NCI-H2029 treated with DMSO at 0.1 percent for 48 hours (cell line): ENCODE results near the gene TBX4.
"Not testable (repeated sequence)": the region's sequence is repeated elsewhere in the genome, so short reads cannot be mapped to it uniquely, and the experiment has no call there.

Experiments used
- DNase-seq: peaks from one replicate; lab custom pipeline; 2025; lab: John Stamatoyannopoulos, UW

The TBX4 gene

DNA sequence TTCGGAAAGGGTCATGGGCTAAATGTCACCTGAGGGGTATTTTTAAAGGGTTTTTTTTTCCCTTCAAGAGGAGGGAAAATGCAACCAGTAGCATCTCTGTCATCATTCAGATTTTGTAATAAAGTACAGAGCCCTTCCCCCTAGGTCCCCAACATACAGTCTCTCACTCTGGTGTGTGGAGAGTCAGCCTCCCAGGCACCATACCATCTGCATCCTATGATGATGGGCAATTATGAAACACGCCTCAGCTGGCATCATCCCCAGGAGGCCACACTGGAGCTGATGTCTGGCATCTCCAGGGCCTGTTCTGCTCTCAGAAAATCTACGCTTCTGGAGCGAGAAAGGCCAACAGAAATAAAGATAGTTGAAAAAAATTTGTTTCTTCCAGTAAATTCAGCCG is 32.0 kb downstream of the TBX4 start:
- no peak for DNase-seq

DNA sequence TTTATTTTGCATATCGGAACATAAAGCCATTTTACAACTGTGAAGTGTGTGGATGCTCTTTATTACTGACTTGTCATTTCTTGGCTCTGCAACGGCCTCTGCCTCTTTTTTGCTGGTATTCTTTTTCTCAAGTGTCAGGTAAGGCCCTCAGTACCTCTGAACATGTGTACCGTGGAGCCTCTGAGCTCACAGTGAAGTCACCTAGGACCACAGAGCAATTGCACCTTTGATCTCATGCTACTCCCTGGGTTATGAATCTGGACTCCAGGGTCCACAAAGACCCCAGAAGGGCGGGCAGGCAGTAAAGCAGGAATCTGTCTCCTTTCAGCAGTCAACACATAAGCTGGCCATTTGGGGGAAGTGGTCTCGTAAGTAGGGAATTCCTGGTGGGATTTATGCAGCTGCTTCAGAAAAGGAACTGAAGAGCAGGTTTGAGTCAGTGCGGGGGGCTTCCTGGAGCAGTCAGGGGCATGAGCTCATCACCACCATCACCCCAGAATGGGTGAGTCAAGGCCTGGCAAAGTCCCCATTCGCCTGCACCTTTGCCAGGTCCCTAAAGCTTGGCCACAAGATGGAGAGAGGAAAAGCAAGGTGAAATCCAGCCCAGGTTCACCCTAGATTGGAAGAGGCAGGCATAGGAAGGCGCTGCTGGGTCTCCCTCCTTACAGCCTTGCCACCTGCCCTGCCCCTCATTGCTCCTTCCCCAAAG is 33.0 kb downstream of the TBX4 start:
- DNase-seq = no peak

DNA sequence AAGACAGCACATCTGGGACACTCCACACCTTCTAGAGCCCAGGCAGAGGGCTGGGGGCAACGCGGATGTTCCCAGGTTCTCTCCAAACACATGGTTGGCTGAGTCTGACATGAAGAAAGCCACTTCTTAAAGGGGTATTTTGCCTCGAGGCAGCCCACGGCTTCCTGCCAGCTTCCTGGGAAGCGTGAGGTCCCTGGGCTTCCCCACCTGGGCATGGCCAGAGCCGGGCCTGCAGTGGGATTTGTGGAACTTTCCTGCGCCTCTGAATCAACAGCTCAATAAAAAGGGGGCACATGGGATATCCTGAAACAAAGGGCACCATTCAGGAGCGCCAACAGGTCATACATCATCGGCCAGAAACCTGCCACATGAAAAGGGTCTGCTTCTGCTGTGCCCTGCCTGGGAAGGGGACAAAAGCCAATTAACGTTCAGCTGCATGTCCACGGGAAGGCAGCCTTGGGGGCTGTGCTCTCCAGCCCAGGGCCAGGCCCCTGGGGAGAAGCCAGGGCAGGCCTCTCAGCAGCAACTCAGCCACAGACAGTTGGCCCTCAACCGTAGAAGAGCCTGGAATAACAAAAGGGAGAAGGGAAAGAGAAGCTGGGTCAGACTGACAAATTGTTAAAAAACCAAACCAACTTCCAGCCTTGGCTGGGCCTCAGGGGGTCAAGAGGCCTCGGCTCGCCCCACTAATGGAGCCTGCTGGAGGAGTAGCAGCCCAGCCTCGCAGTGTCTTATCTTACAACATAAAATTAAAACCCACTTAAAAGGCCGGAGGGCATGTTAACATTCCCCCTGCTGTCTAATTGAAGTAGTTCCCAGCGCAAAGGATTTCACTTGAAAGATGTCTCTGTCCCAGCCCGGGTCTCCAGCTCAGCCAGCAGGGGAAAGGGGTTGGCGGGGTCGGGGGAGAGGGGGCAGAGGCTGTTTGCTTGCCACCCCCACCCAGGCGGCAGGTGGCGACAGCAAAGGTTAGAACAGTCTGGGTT is 34.2 kb downstream of the TBX4 start:
- no peak for DNase-seq

DNA sequence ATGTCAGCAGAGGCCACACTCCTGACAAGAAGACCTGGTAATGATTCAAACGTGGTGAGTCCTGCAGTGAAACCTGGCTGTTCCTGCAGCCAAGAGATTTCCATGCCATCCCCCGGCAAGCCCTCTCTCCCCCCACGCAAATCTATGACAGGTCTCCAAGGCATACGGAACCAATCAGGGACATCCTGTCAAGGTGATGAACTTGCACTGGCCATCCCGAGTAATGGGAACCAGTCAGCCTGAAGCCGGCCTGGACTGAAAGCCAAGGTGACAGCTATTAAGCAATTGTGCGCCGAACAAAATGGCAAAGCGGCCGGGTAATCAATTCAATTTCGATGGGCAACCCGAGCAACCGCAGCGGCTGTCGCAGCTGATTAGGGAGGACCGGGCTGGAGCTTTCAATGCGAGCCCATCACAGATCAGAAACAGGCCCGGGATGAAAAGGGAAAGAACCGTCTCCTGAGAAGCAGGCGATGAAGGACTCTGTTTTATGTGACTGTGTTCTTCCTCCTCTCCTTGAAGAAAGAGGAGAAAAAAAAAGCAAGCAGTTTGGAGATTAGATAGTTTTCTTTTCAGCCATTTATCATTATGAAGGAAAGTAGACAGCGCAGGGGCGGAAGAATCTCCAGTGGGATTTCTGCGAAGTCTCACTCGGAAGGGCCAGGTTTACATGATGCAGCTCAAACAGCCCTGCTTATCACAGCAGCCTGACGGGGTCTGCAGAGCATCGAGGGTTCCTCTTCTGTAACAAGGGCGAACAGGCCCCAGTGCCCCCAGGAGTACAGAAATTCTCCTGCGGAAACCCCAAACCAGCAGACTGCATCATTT is 35.2 kb downstream of the TBX4 start:
- DNase-seq = no peak

DNA sequence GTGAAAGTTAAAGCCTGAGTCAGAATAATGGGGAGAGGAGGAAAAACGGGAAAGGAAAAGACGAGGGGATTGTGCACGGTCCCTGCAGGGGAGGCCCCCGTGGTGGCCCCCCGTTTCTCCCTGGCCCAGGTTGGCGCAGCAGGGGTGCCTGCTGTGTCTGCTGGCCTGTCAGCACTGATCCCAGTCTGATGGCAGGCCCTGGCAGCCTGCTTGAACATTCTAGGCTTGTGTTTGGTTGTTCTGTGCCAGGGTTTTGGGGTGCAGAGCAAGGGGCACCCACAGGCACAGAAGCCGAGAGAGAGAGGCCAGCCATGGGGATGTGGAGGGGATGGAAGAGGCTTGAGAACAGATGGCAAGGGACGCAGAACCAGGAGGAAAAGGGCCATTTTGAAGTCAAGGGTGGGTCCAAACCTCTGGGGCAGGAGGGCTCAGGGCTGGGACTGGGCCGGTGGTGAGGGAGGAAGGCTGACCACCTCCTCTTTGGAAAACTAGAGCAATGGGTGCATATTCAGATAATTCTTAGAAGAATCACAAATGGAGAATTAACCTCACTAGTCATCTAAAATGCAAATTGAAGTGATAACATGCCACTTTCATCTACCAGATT is 35.9 kb downstream of the TBX4 start:
- DNase-seq = no peak

DNA sequence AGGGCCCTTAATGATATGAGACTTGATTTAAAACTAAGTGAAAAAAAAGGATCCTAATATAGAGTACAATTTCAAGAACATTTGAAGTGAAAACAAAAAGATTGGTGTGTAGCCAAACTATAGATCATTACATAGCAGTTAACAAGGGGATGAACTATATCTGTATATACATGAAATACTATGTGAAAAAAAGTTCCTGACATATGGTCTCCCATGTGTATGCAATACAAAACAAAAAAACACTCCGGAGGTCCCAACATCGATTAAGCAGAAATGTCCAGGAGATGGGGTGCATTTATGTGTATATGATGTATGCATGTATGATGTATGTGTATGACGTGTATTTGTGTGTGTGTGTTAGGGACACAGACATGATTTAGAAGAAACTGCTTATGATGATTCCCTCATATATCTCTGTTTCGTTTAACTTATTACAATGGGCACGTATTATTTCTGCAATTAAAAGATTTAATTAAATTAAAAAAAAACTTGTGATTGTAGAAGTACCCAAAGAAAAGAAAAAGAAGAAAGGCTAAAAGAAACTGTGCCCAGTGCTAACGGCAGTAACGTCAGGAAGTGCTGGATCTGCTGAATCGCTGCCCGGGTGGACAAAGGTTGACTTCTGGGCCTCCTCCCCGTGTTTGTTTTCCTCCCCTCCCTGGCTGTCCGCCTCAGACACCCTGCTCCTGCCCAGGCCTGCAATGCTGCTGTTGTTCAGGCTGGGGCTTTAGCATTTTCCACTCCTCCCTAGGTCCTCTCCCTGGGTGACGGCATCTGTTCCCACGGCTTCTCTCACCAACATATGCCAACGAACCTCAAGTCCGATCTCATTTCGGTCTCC is 36.9 kb downstream of the TBX4 start:
- no peak for DNase-seq

DNA sequence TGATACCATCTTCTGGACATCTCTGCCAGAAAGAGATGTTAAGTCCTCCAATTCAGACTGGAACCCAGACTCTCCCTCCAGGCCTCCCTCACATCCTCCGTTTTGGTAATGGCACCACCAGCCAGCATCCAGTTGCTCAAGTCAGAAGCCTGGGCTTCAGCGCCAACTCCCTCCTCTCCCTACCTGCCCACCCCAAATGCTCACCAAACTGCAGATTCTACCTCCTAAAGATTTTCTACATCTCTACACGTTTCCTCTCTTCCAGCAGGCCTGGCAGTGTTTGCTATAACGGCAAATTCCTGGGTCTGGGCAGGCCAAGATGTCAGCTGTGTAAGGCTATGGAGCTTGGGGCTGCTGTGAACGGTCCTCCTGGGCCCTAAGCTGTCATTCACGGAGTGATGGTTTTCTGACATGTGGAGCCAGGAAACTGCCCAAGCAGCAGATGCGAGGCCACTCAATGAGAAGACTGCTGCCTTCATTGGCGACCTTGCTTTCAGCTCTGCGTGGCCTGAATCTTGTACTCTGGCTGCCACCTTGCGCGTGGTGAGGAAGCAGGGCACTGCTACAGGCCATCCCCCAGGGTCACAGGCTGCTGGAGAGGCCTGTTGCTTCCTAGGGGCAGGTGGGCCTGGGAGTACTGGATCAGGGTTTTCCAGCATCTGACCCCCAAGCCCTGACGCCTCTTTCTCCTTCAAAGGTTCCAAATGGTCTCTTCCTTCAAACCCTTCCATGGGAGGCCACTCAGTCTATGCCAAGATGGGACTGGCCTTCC is 37.7 kb downstream of the TBX4 start:
- DNase-seq = no peak

DNA sequence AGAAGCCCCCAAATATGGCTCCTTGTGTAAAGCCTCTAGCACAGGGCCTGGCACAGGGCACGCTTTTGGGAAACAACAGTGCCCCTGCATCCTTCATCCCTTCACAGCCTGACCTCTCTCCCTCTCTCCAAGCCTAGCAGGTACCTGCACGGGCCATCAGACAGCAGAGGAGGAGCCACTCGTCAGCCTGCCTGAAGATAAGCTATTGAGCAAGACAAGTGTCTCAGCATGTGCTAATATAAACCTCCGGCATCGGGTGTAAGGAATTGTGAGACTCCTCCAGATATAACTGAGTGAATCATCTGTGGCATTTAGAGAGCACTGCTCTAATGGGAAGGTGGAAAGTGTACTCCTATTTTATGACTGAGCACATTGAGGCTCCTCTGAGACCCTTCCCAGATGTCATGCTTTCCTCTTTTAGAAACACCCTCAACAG is 38.3 kb downstream of the TBX4 start:
- no peak for DNase-seq

DNA sequence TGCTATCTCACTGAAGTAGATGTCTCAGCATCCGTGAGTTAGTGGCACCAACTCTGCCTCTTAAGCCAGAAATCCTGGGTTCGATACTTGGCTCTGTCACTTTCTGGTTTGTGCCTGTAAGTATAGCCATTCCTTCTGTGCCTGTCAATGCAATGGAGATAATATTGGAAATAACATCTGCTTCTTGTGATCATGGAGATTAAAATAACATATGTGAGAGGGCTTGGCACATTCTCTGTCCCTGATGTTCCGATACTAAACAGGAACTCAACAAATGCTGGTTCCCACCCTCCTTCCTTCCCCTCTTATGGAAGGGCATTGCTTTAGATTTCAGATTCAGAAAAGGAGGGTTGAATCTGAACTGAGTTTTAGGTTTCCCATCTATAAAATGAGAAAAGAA is 39.8 kb downstream of the TBX4 start:
- DNase-seq = no peak

DNA sequence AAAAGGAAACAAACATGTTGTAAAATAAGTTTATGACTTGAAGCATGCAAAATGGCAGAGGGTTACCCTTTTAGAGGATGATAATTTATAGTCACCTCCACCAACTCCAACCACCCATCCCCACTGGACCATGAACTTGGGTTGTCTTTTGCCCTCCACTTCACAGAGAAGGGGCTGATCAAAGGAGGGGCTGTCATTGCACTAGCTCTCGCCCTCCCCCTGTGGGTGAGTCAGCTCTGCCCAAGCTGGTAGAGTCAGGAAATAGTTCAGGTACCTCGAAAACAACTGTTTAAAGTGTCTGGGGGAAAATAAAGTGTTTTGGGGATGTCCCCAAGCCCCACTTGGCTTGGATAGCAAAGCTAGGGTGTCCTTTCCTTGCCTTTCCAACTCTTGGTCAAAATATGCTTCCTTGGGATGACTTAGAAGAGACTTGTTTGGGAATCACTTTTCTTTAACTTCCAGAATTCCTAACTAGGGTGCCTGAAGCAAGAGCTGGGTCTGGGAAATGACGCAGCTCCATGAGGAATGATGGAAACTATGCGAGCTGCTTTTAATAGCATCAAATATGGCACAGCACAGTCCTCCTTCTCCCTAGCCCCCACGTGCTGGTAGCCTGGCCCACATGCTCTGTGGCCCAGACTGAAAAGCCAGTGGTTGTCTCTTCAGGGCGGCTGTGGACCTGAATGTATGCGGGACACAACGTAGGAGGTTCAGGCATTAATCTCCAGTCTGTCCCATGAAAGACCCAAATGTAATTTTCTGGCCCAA is 40.7 kb downstream of the TBX4 start:
- no peak for DNase-seq

DNA sequence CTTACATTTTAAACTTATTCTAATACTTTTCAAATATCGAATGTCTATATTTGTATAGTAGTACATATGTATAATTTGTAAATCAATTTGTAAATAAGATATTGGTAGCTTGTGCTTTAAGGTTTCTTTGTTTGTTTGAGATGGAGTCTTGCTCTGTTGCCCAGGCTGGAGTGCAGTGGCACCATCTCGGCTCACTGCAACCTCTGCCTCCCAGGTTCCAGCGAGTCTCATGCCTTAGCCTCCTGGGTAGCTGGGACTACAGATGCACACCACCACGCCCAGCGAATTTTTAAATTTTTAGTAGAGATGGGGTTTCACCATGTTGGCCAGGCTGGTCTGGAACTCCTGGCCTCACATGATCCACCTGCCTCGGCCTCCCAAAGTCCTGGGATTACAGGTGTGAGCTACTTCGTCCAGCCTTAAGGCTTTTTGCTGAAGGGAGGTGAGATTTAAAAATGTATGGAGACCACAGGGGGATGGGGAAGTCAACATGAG is 41.7 kb downstream of the TBX4 start:
- not testable (repeated sequence) for DNase-seq

DNA sequence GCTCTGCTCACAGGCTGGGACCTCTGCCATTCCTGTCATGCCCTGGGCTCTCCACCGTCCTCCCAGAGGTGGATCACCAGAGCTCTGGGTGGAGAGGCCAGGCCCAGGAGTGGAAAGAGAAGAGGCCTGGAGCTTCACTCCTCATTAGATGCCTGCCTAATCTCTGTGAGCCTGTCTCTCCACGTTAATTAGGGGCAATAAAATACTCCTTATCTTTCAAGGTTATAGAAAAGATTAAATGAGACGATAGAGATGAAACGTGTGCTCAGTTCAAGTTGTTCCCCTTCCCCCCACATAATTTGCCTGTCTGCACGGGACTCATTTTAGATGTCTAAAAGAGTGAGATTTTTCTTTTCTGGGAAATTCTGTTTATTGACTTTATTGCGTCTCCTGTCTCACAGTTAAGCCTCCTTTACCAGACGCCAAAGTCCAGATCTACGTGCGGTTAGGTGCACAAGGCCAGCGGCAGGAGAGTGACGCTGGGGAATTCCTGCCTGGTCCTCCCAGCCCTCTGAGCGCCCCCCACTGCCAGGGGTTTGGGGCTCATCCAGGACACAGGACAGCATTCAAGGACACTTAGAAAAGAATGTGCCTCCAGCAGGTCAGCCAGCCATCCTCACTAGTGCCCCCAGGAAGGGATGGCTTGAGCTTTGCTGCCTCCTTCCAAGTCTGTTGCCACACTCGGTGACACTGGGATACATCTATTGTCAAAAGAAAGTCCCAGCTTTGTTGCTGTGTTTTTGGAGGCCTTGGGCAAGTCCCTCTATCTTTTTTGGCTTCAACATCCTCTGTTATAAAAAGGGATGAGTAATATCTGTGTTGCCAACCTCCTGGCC is 42.3 kb downstream of the TBX4 start:
- DNase-seq = no peak

DNA sequence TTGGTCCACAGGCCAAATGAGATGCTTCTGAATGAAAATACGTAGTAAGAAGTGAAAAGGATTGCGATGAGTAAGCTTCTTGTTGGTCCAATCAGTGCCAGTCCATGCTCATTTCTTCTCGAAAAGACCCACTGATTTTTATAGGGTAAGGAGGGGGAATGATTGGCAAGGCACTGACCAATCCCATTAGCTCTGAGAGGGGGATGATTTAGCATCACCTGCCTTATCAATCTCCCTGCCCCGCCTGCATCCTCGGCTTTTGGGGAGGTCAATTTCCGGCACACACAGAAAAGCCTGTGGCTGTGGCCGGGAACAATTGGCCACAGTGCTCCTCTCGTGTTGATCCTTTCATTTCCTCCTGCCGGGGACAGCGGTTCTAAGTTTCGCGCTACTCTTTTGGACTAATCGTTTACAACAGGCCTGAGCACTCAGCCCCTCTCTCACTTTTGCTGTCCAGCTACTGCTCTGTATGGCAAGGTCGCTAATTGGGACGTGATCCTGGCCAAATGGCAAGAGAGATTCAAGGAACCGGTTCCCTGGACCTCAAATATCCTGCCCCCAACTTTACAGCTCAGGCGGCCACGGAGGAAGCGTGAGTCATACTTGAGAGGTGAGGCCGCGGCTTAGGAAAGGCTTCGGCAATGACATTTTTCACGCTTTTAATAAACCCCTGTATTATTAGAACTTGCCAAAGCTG is 43.1 kb downstream of the TBX4 start:
- DNase-seq = no peak

DNA sequence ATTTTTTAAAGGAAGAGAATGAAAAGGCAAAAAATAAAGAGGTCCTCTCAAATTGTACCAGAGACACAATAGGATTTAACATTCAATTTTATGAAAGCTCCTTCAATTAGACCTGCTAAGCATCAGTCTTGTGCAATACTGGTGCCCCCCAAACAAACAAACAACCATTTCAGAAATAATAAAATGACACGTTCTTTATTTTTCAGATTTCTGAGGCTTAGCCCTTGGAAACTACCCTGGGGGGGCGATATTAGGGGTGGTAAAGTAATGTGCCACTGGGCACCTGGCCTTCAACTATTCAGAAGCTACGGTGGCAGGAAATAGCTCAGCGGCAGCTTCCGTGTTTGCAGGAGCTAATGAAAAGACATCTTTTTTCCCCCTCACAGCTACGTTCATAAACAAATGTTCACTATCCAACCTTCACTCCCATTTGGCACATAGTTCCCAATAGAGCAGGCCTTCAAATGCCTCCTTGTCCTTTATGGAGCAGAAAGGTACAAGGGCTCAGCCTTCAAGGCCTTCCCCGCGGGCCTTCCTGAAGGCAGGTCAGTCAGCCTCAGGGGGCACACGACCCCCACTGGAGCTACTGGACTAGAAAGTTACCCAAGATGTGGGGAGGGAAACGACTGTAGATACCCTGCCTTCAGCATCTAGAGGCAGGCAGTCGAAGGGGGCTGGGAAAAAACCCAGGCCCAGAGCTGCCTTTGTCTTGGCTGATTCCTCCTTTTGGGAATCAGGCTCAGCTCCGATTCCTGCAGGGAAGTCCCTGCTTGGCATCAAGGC is 44.1 kb downstream of the TBX4 start:
- no peak for DNase-seq

DNA sequence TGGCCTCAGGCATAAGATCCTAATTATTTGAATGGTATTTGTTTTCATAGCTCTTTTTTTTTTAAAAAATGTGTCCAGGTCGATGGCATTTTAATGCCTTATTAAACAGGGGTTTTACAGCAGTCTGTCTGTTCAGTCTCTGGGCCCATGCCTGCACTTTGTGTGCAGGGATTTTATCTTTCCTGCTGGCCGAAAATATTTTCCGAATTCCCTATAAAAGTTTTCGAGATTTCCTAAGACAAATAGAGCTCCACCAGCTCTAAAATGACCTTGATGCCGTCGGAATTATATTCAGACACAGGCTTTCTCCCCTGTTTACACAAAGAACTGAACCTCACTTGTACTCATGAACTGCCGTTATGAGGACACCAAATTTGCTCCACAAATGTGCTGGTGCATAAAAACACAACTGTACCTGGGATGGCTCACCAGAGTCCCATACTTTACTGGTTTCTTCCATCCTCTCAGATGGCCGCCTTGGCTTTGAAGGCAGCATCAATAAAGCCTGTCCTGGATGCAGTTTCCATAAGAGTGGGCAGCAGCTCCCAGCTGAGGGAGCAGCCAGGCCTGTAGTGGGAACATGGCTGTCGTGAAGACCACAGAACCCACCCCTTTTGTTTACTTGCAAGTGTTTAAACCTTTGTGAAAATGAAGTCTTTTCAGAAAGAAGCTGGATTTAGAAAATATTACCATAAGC is 44.9 kb downstream of the TBX4 start:
- no peak for DNase-seq
